Lower leg skin (tissue), 4 donors: ENCODE measurements around the gene MAT2B. TPM values are rescaled to one million over a fixed set of nuclear protein-coding genes. Genes with fewer than 3 reads are reported as not detected.

Source experiments
- DNase-seq, 2 donors: peaks; one replicate each; pipeline ENCODE4 v3.0.0-alpha.2; 2019; ENCODE audit warnings: low spot score in 2 of 2
- H3K4me3 ChIP-seq: fragments of 200-600 bp; sonication (generic); 2 replicates; pipeline ENCODE4 v1.5.1; 2017; ENCODE audit warnings: mild to moderate bottlenecking, low read depth; ENCODE audit not compliant: poor library complexity, severe bottlenecking
- CTCF ChIP-seq, 3 donors: fragments of 450-650 bp; IDR thresholded peaks; one replicate each; pipeline ENCODE4 v1.5.1; 2016; ENCODE audit warnings: antibody characterized with exemption in 3 of 3, mild to moderate bottlenecking in 3 of 3, moderate library complexity in 2 of 3
- POLR2A ChIP-seq, 2 donors: fragments of 450-650 bp; IDR thresholded peaks; one replicate each; pipeline ENCODE4 v1.6.1; 2016 to 2017; ENCODE audit warnings: antibody characterized with exemption in 2 of 2, mild to moderate bottlenecking in 1 of 2, moderate library complexity in 1 of 2
- WGBS, 2 donors: methylation state at CpG; one replicate each; pipeline ENCODE4 v1.1.5; 2018; 5-methylcytosine and 5-hydroxymethylcytosine counted together
- intact Hi-C: fragments of 100-400 bp; cut with DNase I; formaldehyde crosslinking; loops from one replicate; pipeline ENCODE4 v1.15.0; 2023; ENCODE audit warnings: low total_unique reads
- total RNA-seq, 4 donors: library from RNA; depleted of rRNA; stranded (reverse); fragments of >200 nt; gene quantifications; one replicate each; pipeline ENCODE4 v1.1.0, GENCODE V29; 2016

MAT2B gene
- total RNA-seq, 4 donors from 2014 or later, result 34.9 to 50.1 (median 44.8) TPM

GRCh38 chr5:163504079-163504931, 1.1 kb upstream of the MAT2B start:
- TF ChIP-seq POLR2A (IDR thresholded peaks at IDR 0.05) (no peak), CTCF (IDR thresholded peaks at IDR 0.05) (no peak)
- H3K4me3 ChIP-seq, result no peak overlapping the region
- 0% methylated on average over 27 of the region's 27 CpGs for WGBS, 2 donors
- intact Hi-C loops, result no loop called here
- peak; percentile 59 to 89 for DNase-seq

GRCh38 chr5:163505049-163505367, 411 bp upstream of the MAT2B start:
- TF ChIP-seq CTCF (IDR thresholded peaks at IDR 0.05), result no peak
- no peak for DNase-seq
- intact Hi-C loops, result no loop called here
- H3K4me3 ChIP-seq, result peak overlapping the region; percentile 64
- WGBS, 2 donors, result 0 to 1% methylated on average over 7 of the region's 7 CpGs

GRCh38 chr5:163506095-163506457, 657 bp downstream of the MAT2B start:
- 0 to 1% methylated on average over 9 of the region's 9 CpGs for WGBS, 2 donors
- no peak for DNase-seq
- TF ChIP-seq POLR2A (IDR thresholded peaks at IDR 0.05), result no peak
- no peak for TF ChIP-seq CTCF (IDR thresholded peaks at IDR 0.05)
- peak overlapping the region; percentile 64 for H3K4me3 ChIP-seq
- intact Hi-C loops, result no loop called here

- TF ChIP-seq POLR2A (IDR thresholded peaks at IDR 0.05), result no peak
- TF ChIP-seq CTCF (IDR thresholded peaks at IDR 0.05), result no peak
- H3K4me3 ChIP-seq, result no peak overlapping the region
- intact Hi-C loops, result no loop called here
- DNase-seq, result no peak
- WGBS, 2 donors, result 3 to 4% methylated on average over 8 of the region's 8 CpGs
These were observed 1.3 kb downstream of the MAT2B start for GRCh38 chr5:163506726-163507125.

- DNase-seq, result no peak
- TF ChIP-seq CTCF (IDR thresholded peaks at IDR 0.05) (no peak), POLR2A (IDR thresholded peaks at IDR 0.05) (no peak)
- H3K4me3 ChIP-seq, result no peak overlapping the region
- intact Hi-C loops, result no loop called here
- 12 to 19% methylated on average over 5 of the region's 5 CpGs for WGBS, 2 donors
These were observed 3.3 kb downstream of the MAT2B start for GRCh38 chr5:163508753-163509152.
